GM18519 (cell line): ENCODE results near the gene GJA10.

Experiments
- ATAC-seq: cut with Tn5 transposase; IDR thresholded peaks from one replicate; pipeline ENCODE4 v1.9.1; 2021; ENCODE audit warnings: mild to moderate bottlenecking, moderate library complexity; ENCODE audit not compliant: unreplicated experiment, low FRiP score

Gene GJA10

GRCh38 chr6:89942601-89943000, 48.3 kb downstream of the GJA10 start:
- no peak for ATAC-seq

- ATAC-seq = no peak
These were observed 50.0 kb downstream of the GJA10 start for GRCh38 chr6:89944181-89944755.

- no peak for ATAC-seq
These were observed 50.6 kb downstream of the GJA10 start for GRCh38 chr6:89944826-89945407.
